Muscle layer of colon (tissue), 2 donors: Measurements from ENCODE around the gene KIF1B.

Experiments used
- H3K27ac ChIP-seq: one replicate; pipeline ENCODE4 v1.7.0; 2013; ENCODE audit warnings: low read depth, mild to moderate bottlenecking, low read length, moderate library complexity
- H3K27me3 ChIP-seq, 2 donors: one replicate each; pipeline ENCODE4 v1.7.0; 2013; ENCODE audit warnings: low read length in 2 of 2, mild to moderate bottlenecking in 2 of 2; ENCODE audit not compliant: insufficient read depth in 2 of 2, control insufficient read depth in 1 of 2
- H3K36me3 ChIP-seq: one replicate; pipeline ENCODE4 v1.7.0; 2013; ENCODE audit warnings: mild to moderate bottlenecking, low read length; ENCODE audit not compliant: insufficient read depth
- H3K4me1 ChIP-seq: one replicate; pipeline ENCODE4 v1.7.0; 2013; ENCODE audit warnings: mild to moderate bottlenecking, low read length; ENCODE audit not compliant: insufficient read depth
- H3K4me3 ChIP-seq, 2 donors: one replicate each; pipeline ENCODE4 v1.7.0; 2013; ENCODE audit warnings: low read length in 2 of 2, low read depth in 1 of 2, mild to moderate bottlenecking in 1 of 2, moderate library complexity in 1 of 2
- H3K9ac ChIP-seq: one replicate; pipeline ENCODE4 v1.7.0; 2013; ENCODE audit warnings: low read length
- H3K9me3 ChIP-seq: one replicate; pipeline ENCODE4 v1.7.0; 2013; ENCODE audit warnings: mild to moderate bottlenecking, low read length
- donor health status: abdominal sarcoma.
- donor health status: Adenocarcinoma of cecum.

KIF1B gene

GRCh38 chr1:10291705-10292104 is 81.3 kb downstream of the KIF1B start:
- H3K27me3 ChIP-seq, result no peaks in the 10 kb centered on the region
- H3K27ac ChIP-seq, result no peak overlapping the region
- no peaks in the 10 kb centered on the region for H3K9me3 ChIP-seq
- H3K4me3 ChIP-seq, result no peak overlapping the region
- peaks cover 39% of the 10 kb centered on the region for H3K36me3 ChIP-seq
- H3K4me1 ChIP-seq, result peaks cover 15% of the 10 kb centered on the region
- no peak overlapping the region for H3K9ac ChIP-seq

- Histone ChIP-seq H3K27ac (no peak overlapping the region), H3K27me3 (no peaks in the 10 kb centered on the region), H3K9me3 (no peaks in the 10 kb centered on the region), H3K4me1 (peaks cover 10% of the 10 kb centered on the region), H3K4me3 (no peak overlapping the region), H3K36me3 (peaks cover 44% of the 10 kb centered on the region), H3K9ac (no peak overlapping the region)
These were observed 81.8 kb downstream of the KIF1B start for GRCh38 chr1:10292188-10292587.

- no peaks in the 10 kb centered on the region for H3K9me3 ChIP-seq
- no peaks in the 10 kb centered on the region for H3K27me3 ChIP-seq
These were observed 85.2 kb downstream of the KIF1B start for GRCh38 chr1:10295481-10296085.

GRCh38 chr1:10299151-10299550 is 88.8 kb downstream of the KIF1B start:
- Histone ChIP-seq H3K9ac (no peak overlapping the region), H3K27ac (no peak overlapping the region), H3K27me3 (no peaks in the 10 kb centered on the region), H3K4me1 (no peaks in the 10 kb centered on the region), H3K4me3 (no peak overlapping the region), H3K36me3 (peaks cover 40% of the 10 kb centered on the region), H3K9me3 (no peaks in the 10 kb centered on the region)

More at GRCh38 chr1:10295481-10296085, 85.2 kb downstream of the KIF1B start:
- H3K4me3 ChIP-seq, result no peak overlapping the region
- no peak overlapping the region for H3K27ac ChIP-seq
- no peaks in the 10 kb centered on the region for H3K4me1 ChIP-seq
- no peak overlapping the region for H3K9ac ChIP-seq
- H3K36me3 ChIP-seq, result peaks cover 52% of the 10 kb centered on the region

- no peak overlapping the region for H3K4me3 ChIP-seq
- no peak overlapping the region for H3K9ac ChIP-seq
- no peak overlapping the region for H3K27ac ChIP-seq
- peaks cover 19% of the 10 kb centered on the region for H3K36me3 ChIP-seq
- H3K27me3 ChIP-seq, result no peaks in the 10 kb centered on the region
- H3K9me3 ChIP-seq, result no peaks in the 10 kb centered on the region
- no peaks in the 10 kb centered on the region for H3K4me1 ChIP-seq
These were observed 92.0 kb downstream of the KIF1B start for GRCh38 chr1:10302416-10302815.

DNA sequence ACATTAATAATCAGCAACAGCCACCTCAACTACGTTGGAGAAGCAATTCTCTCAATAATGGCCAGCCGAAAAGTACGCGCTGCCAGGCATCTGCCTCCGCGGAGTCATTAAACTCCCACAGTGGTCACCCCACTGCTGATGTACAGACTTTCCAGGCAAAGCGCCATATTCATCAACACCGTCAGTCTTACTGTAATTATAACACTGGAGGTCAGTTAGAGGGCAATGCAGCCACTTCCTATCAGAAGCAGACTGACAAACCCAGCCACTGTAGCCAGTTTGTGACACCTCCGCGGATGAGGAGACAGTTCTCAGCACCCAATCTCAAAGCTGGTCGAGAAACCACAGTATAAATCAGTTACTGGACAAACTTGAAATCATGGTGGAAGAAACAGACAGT is 93.9 kb downstream of the KIF1B start:
- Histone ChIP-seq H3K9me3 (no peaks in the 10 kb centered on the region), H3K9ac (no peak overlapping the region), H3K27ac (no peak overlapping the region), H3K36me3 (peaks cover 16% of the 10 kb centered on the region), H3K4me1 (peaks cover 7% of the 10 kb centered on the region), H3K27me3 (no peaks in the 10 kb centered on the region), H3K4me3 (no peak overlapping the region)

- H3K4me1 ChIP-seq, result peaks cover 11% of the 10 kb centered on the region
- no peak overlapping the region for H3K4me3 ChIP-seq
- no peaks in the 10 kb centered on the region for H3K9me3 ChIP-seq
- H3K27me3 ChIP-seq, result no peaks in the 10 kb centered on the region
- peaks cover 19% of the 10 kb centered on the region for H3K36me3 ChIP-seq
- H3K27ac ChIP-seq, result no peak overlapping the region
- H3K9ac ChIP-seq, result no peak overlapping the region
These were observed 96.1 kb downstream of the KIF1B start for GRCh38 chr1:10306435-10306834.

- H3K4me3 ChIP-seq, result no peak overlapping the region
- H3K4me1 ChIP-seq, result peaks cover 11% of the 10 kb centered on the region
- H3K9me3 ChIP-seq, result no peaks in the 10 kb centered on the region
- peaks cover 19% of the 10 kb centered on the region for H3K36me3 ChIP-seq
- H3K27me3 ChIP-seq, result no peaks in the 10 kb centered on the region
- no peak overlapping the region for H3K9ac ChIP-seq
- H3K27ac ChIP-seq, result no peak overlapping the region
These were observed 97.6 kb downstream of the KIF1B start for GRCh38 chr1:10308001-10308400.

- Histone ChIP-seq H3K4me3 (no peak overlapping the region), H3K9me3 (no peaks in the 10 kb centered on the region), H3K36me3 (peaks cover 5% of the 10 kb centered on the region), H3K27me3 (no peaks in the 10 kb centered on the region), H3K27ac (no peak overlapping the region), H3K4me1 (peaks cover 11% of the 10 kb centered on the region), H3K9ac (no peak overlapping the region)
These were observed 99.1 kb downstream of the KIF1B start for GRCh38 chr1:10309243-10310011.

- Histone ChIP-seq H3K9me3 (no peaks in the 10 kb centered on the region), H3K36me3 (peaks cover 8% of the 10 kb centered on the region), H3K27me3 (no peaks in the 10 kb centered on the region), H3K27ac (no peak overlapping the region), H3K9ac (no peak overlapping the region), H3K4me1 (no peaks in the 10 kb centered on the region), H3K4me3 (no peak overlapping the region)
These were observed 106.4 kb downstream of the KIF1B start for GRCh38 chr1:10316752-10317151.

- H3K27me3 ChIP-seq, result no peaks in the 10 kb centered on the region
- H3K9me3 ChIP-seq, result no peaks in the 10 kb centered on the region
- no peak overlapping the region for H3K9ac ChIP-seq
- H3K4me3 ChIP-seq, result no peak overlapping the region
- H3K4me1 ChIP-seq, result no peaks in the 10 kb centered on the region
- H3K36me3 ChIP-seq, result peaks cover 24% of the 10 kb centered on the region
- H3K27ac ChIP-seq, result no peak overlapping the region
These were observed 109.4 kb downstream of the KIF1B start for GRCh38 chr1:10319750-10320149.

DNA sequence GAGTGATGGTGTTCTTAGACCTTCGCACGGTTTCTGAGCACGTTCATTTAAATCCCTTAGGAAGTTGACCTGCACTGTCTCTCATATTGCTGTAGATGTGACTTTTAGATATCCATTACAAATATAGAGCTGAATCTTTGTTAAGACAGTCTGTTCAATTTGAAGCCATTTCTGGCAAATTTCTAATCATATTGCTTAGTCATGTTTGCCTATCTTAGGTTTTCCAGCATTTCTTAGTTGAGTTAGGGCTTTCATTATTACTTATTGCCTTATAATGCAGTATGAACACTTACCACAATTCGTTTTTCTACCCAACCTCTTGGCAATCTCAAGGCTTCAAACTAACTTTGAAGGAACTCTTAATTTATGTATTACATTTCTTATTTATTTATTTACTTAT is 110.0 kb downstream of the KIF1B start:
- Histone ChIP-seq H3K36me3 (peaks cover 27% of the 10 kb centered on the region), H3K27ac (no peak overlapping the region), H3K9me3 (no peaks in the 10 kb centered on the region), H3K4me1 (no peaks in the 10 kb centered on the region), H3K9ac (no peak overlapping the region), H3K4me3 (no peak overlapping the region), H3K27me3 (no peaks in the 10 kb centered on the region)
